Body of pancreas (tissue), 4 donors: Measurements from ENCODE around the gene SLC16A8. TPM values are rescaled to one million over a fixed set of nuclear protein-coding genes. Genes with fewer than 3 reads are reported as not detected.

Experiments used
- ATAC-seq: fragments of 150-250 bp; one replicate; pipeline ENCODE4 v1.9.1; 2016
- DNase-seq, 4 donors: peaks; one replicate each; pipeline ENCODE4 v3.0.0-alpha.2; 2019
- H3K27ac ChIP-seq, 4 donors: fragments of 200-600 bp; sonication (generic); 1 replicate in 3 of 4; 2 replicates in 1 of 4; pipeline versions ENCODE4 v1.5.1 to v1.6.1; 2016 to 2019; ENCODE audit warnings: mild to moderate bottlenecking in 1 of 4, mixed read lengths in 1 of 4, moderate library complexity in 1 of 4
- H3K27me3 ChIP-seq, 2 donors: fragments of 200-600 bp; sonication (generic); one replicate each; pipeline ENCODE4 v1.6.0; 2016; ENCODE audit warnings: mild to moderate bottlenecking in 1 of 2
- H3K36me3 ChIP-seq, 2 donors: fragments of 200-600 bp; sonication (generic); replicated peaks in 1 of 2; 2 replicates each; pipeline ENCODE4 v1.5.1; 2016; ENCODE audit warnings: low read depth in 2 of 2; ENCODE audit not compliant: insufficient read depth in 1 of 2
- H3K4me1 ChIP-seq: fragments of 200-600 bp; sonication (generic); one replicate; pipeline ENCODE4 v1.6.0; 2016
- H3K4me3 ChIP-seq, 2 donors: fragments of 200-600 bp; sonication (generic); 1 replicate in 1 of 2; 2 replicates in 1 of 2; pipeline ENCODE4 v1.5.1; 2016 to 2019
- H3K9me3 ChIP-seq, 3 donors: fragments of 200-600 bp; sonication (generic); 1 replicate in 2 of 3; 2 replicates in 1 of 3; pipeline ENCODE4 v1.5.1; 2016
- POLR2A ChIP-seq, 3 donors: fragments of 450-650 bp; IDR thresholded peaks; one replicate each; pipeline ENCODE4 v1.6.1; 2016; ENCODE audit warnings: antibody characterized with exemption in 3 of 3, mild to moderate bottlenecking in 2 of 3
- WGBS, 2 donors: methylation state at CpG; one replicate each; pipeline ENCODE4 v1.1.5; 2017; 5-methylcytosine and 5-hydroxymethylcytosine counted together
- intact Hi-C: fragments of 100-400 bp; cut with DNase I; formaldehyde crosslinking; loops from one replicate; pipeline ENCODE4 v1.15.1; 2023
- total RNA-seq, 2 donors: library from RNA; depleted of rRNA; stranded (reverse); fragments of >200 nt; gene quantifications; one replicate each; pipeline ENCODE4 v1.1.0, GENCODE V29; 2016
- TF ChIP-seq, protein P1 (sequence below), 7 experiments: fragments of 450-650 bp in 4 of 7; fragments of 200-600 bp in 3 of 7; sonication (generic) in 3 of 7; IDR thresholded peaks; one replicate each; pipeline ENCODE4 v1.5.1; 2016 to 2019; ENCODE audit warnings: antibody characterized with exemption in 7 of 7

The SLC16A8 gene
- total RNA-seq, 2 donors from 2014 or later, result not detected

DNA sequence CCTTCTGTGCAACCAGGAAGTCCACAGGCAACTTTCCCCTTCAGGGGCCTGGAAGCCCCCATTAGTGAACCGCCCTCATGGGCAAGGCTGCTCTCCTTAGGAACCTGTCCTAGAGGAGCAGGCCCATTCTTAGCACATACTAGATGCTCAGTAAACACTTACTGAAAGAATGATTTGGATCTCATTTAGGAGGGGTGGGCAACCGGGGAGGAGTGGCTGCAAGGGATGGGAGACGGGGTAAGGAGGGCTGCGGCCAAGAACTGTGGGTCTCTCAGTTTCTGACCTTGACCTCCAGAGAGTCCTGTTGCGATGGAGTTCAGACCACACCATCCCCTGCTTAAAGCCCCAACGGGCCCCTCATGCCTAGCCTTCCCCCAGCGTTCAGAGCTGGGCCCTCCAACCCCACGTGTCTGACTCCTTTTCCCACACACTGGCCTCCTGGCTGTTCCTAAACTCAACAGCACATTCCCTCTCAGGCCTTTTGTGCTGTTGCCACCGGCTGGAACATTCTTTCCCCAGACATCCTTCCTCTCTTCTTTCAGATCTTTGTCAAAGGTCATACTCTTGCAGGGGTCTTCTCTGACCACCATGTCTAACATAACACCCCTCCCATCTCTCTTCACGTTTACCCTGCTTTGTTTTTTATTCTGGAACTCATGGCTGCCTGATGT is 47.5 kb downstream of the SLC16A8 start:
- no peak for ATAC-seq

GRCh38 chr22:38035530-38035885 is 48.5 kb downstream of the SLC16A8 start:
- TF ChIP-seq POLR2A (IDR thresholded peaks at IDR 0.05), result no peak
- no peaks in the 10 kb centered on the region for H3K9me3 ChIP-seq
- no peak for DNase-seq
- H3K4me1 ChIP-seq, result peaks cover 18% of the 10 kb centered on the region
- H3K27me3 ChIP-seq, result no peaks in the 10 kb centered on the region
- no peak for ATAC-seq
- no peak overlapping the region for H3K4me3 ChIP-seq
- H3K27ac ChIP-seq, result no peak overlapping the region
- intact Hi-C loops, result no loop called here
- 72 to 90% methylated on average over 3 to 9 of the region's 9 CpGs for WGBS, 2 donors
- H3K36me3 ChIP-seq, result no peaks in the 10 kb centered on the region

More for the DNA sequence above, 47.5 kb downstream of the SLC16A8 start:
- H3K9me3 ChIP-seq, result no peaks in the 10 kb centered on the region
- TF ChIP-seq, protein P1, sequence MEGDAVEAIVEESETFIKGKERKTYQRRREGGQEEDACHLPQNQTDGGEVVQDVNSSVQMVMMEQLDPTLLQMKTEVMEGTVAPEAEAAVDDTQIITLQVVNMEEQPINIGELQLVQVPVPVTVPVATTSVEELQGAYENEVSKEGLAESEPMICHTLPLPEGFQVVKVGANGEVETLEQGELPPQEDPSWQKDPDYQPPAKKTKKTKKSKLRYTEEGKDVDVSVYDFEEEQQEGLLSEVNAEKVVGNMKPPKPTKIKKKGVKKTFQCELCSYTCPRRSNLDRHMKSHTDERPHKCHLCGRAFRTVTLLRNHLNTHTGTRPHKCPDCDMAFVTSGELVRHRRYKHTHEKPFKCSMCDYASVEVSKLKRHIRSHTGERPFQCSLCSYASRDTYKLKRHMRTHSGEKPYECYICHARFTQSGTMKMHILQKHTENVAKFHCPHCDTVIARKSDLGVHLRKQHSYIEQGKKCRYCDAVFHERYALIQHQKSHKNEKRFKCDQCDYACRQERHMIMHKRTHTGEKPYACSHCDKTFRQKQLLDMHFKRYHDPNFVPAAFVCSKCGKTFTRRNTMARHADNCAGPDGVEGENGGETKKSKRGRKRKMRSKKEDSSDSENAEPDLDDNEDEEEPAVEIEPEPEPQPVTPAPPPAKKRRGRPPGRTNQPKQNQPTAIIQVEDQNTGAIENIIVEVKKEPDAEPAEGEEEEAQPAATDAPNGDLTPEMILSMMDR (IDR thresholded peaks at IDR 0.05), result no peak
- no peak for TF ChIP-seq POLR2A (IDR thresholded peaks at IDR 0.05)
- no peak for DNase-seq
- no peaks in the 10 kb centered on the region for H3K27me3 ChIP-seq
- intact Hi-C loops, result no loop called here
- no peaks in the 10 kb centered on the region for H3K36me3 ChIP-seq
- no peak overlapping the region for H3K27ac ChIP-seq
- H3K4me3 ChIP-seq, result no peak overlapping the region
- peaks cover 18% of the 10 kb centered on the region for H3K4me1 ChIP-seq
- WGBS, 2 donors, result 61 to 75% methylated on average over 6 to 10 of the region's 10 CpGs

- Histone ChIP-seq H3K36me3 (no peaks in the 10 kb centered on the region), H3K4me3 (no peak overlapping the region), H3K4me1 (peaks cover 18% of the 10 kb centered on the region), H3K9me3 (no peaks in the 10 kb centered on the region), H3K27me3 (no peaks in the 10 kb centered on the region), H3K27ac (peak overlapping the region in 2 of 4 donors; percentile 50 to 59)
- 75 to 87% methylated on average over 11 of the region's 11 CpGs for whole genome bisulfite sequencing, 2 donors
- no peak for ATAC-seq
- TF ChIP-seq POLR2A (IDR thresholded peaks at IDR 0.05), result no peak
- TF ChIP-seq, protein P1 (IDR thresholded peaks at IDR 0.05), result no peak
- intact Hi-C loops, result no loop called here
- DNase-seq, result no peak
Observed at GRCh38 chr22:38034884-38035529, 49.0 kb downstream of the SLC16A8 start.

DNA sequence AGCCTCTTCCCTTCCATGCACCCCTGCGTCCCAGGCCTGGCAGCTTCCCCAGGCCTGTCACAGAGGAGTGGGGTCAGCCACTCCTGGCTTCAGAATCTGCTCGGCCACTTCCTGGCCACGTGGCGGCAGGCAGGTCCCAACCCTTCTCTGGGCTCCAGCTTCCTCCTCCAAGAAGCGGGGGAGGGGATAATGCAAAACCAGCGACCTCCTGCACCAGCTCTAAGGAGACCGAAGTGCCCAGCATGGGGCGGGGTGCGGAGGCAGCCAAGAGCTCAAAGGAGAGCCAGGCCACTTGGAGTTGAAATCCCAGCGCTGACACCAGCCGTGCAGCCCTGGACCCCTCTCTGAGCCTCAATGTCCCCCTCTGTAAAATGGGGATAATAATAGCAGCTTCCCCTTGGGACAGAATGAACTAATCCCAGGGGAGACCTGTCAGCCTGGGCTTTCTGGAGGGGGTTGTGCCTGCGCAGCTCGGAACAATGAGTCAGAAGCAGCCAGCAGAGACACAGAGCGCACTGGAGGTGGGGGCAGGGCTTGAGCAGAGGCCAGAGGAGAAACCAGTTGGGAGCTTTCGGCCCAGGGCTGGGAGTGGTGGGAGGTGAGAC is 49.6 kb downstream of the SLC16A8 start:
- intact Hi-C loops, result no loop called here
- Histone ChIP-seq H3K36me3 (no peaks in the 10 kb centered on the region), H3K27me3 (no peaks in the 10 kb centered on the region), H3K9me3 (no peaks in the 10 kb centered on the region), H3K27ac (peak overlapping the region in 3 of 4 donors; percentile 10 to 59 (median 50)), H3K4me1 (peaks cover 18% of the 10 kb centered on the region), H3K4me3 (no peak overlapping the region)
- ATAC-seq, result peak; percentile 63
- TF ChIP-seq, protein P1 (IDR thresholded peaks at IDR 0.05), result no peak
- TF ChIP-seq POLR2A (IDR thresholded peaks at IDR 0.05), result no peak
- WGBS, 2 donors, result 54 to 94% methylated on average over 5 to 15 of the region's 15 CpGs
- peak; percentile 38 to 71 (median 60) for DNase-seq

- no peak for DNase-seq
- H3K4me1 ChIP-seq, result peaks cover 18% of the 10 kb centered on the region
Observed at GRCh38 chr22:38033522-38034277, 50.3 kb downstream of the SLC16A8 start.

More at GRCh38 chr22:38033522-38034277, 50.3 kb downstream of the SLC16A8 start:
- intact Hi-C loops, result no loop called here
- WGBS, 2 donors, result 79% methylated on average over 24 to 25 of the region's 27 CpGs
- Histone ChIP-seq H3K36me3 (no peaks in the 10 kb centered on the region), H3K4me3 (no peak overlapping the region), H3K27ac (peak overlapping the region in 3 of 4 donors; percentile 10 to 59 (median 50)), H3K9me3 (no peaks in the 10 kb centered on the region), H3K27me3 (no peaks in the 10 kb centered on the region)
- ATAC-seq, result no peak
- TF ChIP-seq, protein P1 (IDR thresholded peaks at IDR 0.05), result no peak
- no peak for TF ChIP-seq POLR2A (IDR thresholded peaks at IDR 0.05)
